PC-3 (cell line): ENCODE measurements around the gene SULT2B1. TPM values are rescaled to one million over a fixed set of nuclear protein-coding genes. Genes with fewer than 3 reads are reported as not detected.

Experiments
- ATAC-seq: fragments of 200-7000 bp; cut with Tn5 transposase; 2 replicates; pipeline ENCODE4 v1.9.1; 2020; ENCODE audit warnings: mild to moderate bottlenecking, moderate library complexity
- BruUV-seq: library from RNA; stranded (reverse); fragments of 400-500 nt; replicated peaks from 2 replicates; lab custom pipeline; 2021; lab: Mats Ljungman, UMichigan
- CTCF ChIA-PET: fragments of 300-600 bp; sonication (Branson Sonifier 250); formaldehyde crosslinking; loops from one replicate; lab custom pipeline; 2022; ENCODE audit warnings: antibody characterized with exemption; lab: Charles Lee
- POLR2A ChIA-PET: fragments of 300-600 bp; sonication (Branson Sonifier 250); formaldehyde crosslinking; loops from one replicate; lab custom pipeline; 2022; ENCODE audit warnings: antibody characterized with exemption; ENCODE audit not compliant: unreplicated experiment; lab: Charles Lee
- DNase-seq: peaks from one replicate; pipeline ENCODE4 v3.0.0-alpha.2; 2015
- H2AFZ ChIP-seq: fragments of 300-600 bp; sonication (generic); 2 replicates; pipeline ENCODE4 v1.6.0; 2016; ENCODE audit warnings: antibody characterized with exemption, low read length
- H3F3A ChIP-seq: fragments of 300-600 bp; sonication (generic); one replicate; pipeline ENCODE4 v1.6.0; 2017; ENCODE audit warnings: antibody characterized with exemption, low read length, control low read depth, mild to moderate bottlenecking; ENCODE audit not compliant: unreplicated experiment
- H3K27ac ChIP-seq: fragments of 300-600 bp; sonication (generic); 2 replicates; pipeline ENCODE4 v1.5.1; 2016; ENCODE audit warnings: mild to moderate bottlenecking, low read length
- H3K27me3 ChIP-seq: fragments of 300-600 bp; sonication (generic); 2 replicates; pipeline ENCODE4 v1.6.1; 2016; ENCODE audit warnings: low read length, mixed read lengths
- H3K36me3 ChIP-seq: fragments of 300-600 bp; sonication (generic); 2 replicates; pipeline ENCODE4 v1.6.1; 2016; ENCODE audit warnings: low read depth, mixed run types, low read length, mixed read lengths
- H3K4me1 ChIP-seq: fragments of 300-600 bp; sonication (generic); 2 replicates; pipeline ENCODE4 v1.5.1; 2016; ENCODE audit warnings: low read length; ENCODE audit not compliant: insufficient read depth
- H3K4me2 ChIP-seq: fragments of 300-600 bp; sonication (generic); 2 replicates; pipeline ENCODE4 v1.6.0; 2016; ENCODE audit warnings: low read length
- H3K4me3 ChIP-seq: fragments of 300-600 bp; sonication (generic); 2 replicates; pipeline ENCODE4 v1.5.1; 2016; ENCODE audit warnings: mild to moderate bottlenecking, low read length, mixed read lengths
- H3K79me2 ChIP-seq: fragments of 300-600 bp; sonication (generic); 2 replicates; pipeline ENCODE4 v1.6.1; 2017; ENCODE audit warnings: low read length, mixed read lengths
- H3K9ac ChIP-seq: fragments of 300-600 bp; sonication (generic); 2 replicates; pipeline ENCODE4 v1.6.0; 2016; ENCODE audit warnings: mild to moderate bottlenecking, low read length
- H3K9me2 ChIP-seq: fragments of 300-600 bp; sonication (generic); replicated peaks from 2 replicates; pipeline ENCODE4 v1.6.1; 2016; ENCODE audit warnings: mixed run types, low read length, mixed read lengths
- H3K9me3 ChIP-seq: fragments of 300-600 bp; sonication (generic); 2 replicates; pipeline ENCODE4 v1.6.1; 2016; ENCODE audit warnings: low read length, mixed read lengths
- H4K20me1 ChIP-seq: fragments of 300-600 bp; sonication (generic); 2 replicates; pipeline ENCODE4 v1.6.1; 2016; ENCODE audit warnings: low read length, mixed read lengths
- EZH2 ChIP-seq: fragments of 300-600 bp; sonication (generic); IDR thresholded peaks from one replicate; pipeline ENCODE4 v1.6.1; 2017; ENCODE audit warnings: antibody characterized with exemption, mild to moderate bottlenecking, low read length; ENCODE audit not compliant: unreplicated experiment
- EZH2phosphoT487 ChIP-seq: fragments of 300-600 bp; sonication (generic); IDR thresholded peaks from 2 replicates; pipeline ENCODE4 v1.6.1; 2018; ENCODE audit warnings: mild to moderate bottlenecking, antibody characterized with exemption, low read length, borderline replicate concordance
- intact Hi-C: fragments of 100-400 bp; cut with micrococcal nuclease; formaldehyde crosslinking; loops from 2 replicates; pipeline ENCODE4 v1.9.0; 2023
- total RNA-seq: library from RNA; depleted of rRNA; stranded (reverse); fragments of >200 nt; gene quantifications from 2 replicates; pipeline ENCODE4 v1.2.3, GENCODE V29; 2014
- TF ChIP-seq, protein P1 (sequence below): fragments of 300-600 bp; sonication (generic); conservative IDR thresholded peaks from 2 replicates; pipeline ENCODE4 v1.5.1; 2017; ENCODE audit warnings: antibody characterized with exemption, low read depth, mild to moderate bottlenecking, low read length

The SULT2B1 gene
- total RNA-seq, 1 experiment from 2014 or later: 6.7 TPM

DNA sequence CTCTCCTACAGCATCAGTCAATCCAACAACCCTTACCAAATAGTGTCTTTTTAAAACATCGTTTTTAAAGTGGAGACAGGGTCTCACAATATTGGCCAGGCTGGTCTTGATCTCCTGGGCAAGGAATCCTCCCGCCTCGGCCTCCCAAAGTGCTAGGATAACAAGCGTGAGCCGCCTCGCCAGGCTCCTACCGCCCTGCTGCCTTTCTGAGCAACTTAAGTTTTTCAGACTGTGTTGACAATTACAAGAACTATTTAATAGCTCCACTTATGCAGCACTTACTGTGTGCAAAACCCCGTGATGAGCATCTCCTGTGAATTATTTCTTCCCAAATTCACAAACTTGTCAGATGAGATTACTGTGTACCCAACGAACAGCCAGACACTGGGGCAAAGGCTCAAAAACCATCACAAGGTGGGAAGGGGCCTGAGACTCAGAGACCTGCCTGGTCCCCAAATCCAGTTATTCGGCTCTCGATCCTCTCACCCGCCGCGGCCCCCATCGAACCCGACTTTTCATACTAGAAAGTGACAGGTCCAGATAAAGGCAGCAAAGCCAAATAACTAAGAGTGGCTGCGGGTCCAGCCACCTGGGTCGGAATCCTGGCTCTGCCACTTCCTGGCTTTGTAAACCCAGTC, 66.4 kb downstream of the SULT2B1 start:
- H3F3A ChIP-seq: no peaks in the 10 kb centered on the region
- TF ChIP-seq, protein P1, sequence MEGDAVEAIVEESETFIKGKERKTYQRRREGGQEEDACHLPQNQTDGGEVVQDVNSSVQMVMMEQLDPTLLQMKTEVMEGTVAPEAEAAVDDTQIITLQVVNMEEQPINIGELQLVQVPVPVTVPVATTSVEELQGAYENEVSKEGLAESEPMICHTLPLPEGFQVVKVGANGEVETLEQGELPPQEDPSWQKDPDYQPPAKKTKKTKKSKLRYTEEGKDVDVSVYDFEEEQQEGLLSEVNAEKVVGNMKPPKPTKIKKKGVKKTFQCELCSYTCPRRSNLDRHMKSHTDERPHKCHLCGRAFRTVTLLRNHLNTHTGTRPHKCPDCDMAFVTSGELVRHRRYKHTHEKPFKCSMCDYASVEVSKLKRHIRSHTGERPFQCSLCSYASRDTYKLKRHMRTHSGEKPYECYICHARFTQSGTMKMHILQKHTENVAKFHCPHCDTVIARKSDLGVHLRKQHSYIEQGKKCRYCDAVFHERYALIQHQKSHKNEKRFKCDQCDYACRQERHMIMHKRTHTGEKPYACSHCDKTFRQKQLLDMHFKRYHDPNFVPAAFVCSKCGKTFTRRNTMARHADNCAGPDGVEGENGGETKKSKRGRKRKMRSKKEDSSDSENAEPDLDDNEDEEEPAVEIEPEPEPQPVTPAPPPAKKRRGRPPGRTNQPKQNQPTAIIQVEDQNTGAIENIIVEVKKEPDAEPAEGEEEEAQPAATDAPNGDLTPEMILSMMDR: no peak
- TF ChIP-seq EZH2phosphoT487 (no peak), EZH2 (no peak)
- no peaks in the 10 kb centered on the region for H3K9me2 ChIP-seq
- CTCF ChIA-PET: interaction anchor here (0.6 kb wide), 1 partner anchor 55 kb away, joined by 3 read pairs; no protein-coding TSS in a partner anchor
- TSS peak; percentile 79 for BruUV-seq
- H4K20me1 ChIP-seq: peaks cover 32% of the 10 kb centered on the region
- peaks cover 27% of the 10 kb centered on the region for H3K4me1 ChIP-seq
- POLR2A ChIA-PET: interaction anchor here (0.5 to 0.6 kb wide), 2 partner anchors 25 to 307 kb away, joined by 5 to 9 read pairs; no protein-coding TSS in a partner anchor
- H3K9ac ChIP-seq: peak overlapping the region; percentile 99
- H3K27ac ChIP-seq: peak overlapping the region; percentile 44
- ATAC-seq (no peak), DNase-seq (no peak)
- H3K4me2 ChIP-seq: peak overlapping the region; percentile 98
- H3K79me2 ChIP-seq: peaks cover 42% of the 10 kb centered on the region
- intact Hi-C loops: no loop called here
- peaks cover 35% of the 10 kb centered on the region for H3K36me3 ChIP-seq
- H3K4me3 ChIP-seq: peak overlapping the region; percentile 100
- H2AFZ ChIP-seq: no peak overlapping the region
- no peaks in the 10 kb centered on the region for H3K27me3 ChIP-seq
- H3K9me3 ChIP-seq: no peaks in the 10 kb centered on the region

DNA sequence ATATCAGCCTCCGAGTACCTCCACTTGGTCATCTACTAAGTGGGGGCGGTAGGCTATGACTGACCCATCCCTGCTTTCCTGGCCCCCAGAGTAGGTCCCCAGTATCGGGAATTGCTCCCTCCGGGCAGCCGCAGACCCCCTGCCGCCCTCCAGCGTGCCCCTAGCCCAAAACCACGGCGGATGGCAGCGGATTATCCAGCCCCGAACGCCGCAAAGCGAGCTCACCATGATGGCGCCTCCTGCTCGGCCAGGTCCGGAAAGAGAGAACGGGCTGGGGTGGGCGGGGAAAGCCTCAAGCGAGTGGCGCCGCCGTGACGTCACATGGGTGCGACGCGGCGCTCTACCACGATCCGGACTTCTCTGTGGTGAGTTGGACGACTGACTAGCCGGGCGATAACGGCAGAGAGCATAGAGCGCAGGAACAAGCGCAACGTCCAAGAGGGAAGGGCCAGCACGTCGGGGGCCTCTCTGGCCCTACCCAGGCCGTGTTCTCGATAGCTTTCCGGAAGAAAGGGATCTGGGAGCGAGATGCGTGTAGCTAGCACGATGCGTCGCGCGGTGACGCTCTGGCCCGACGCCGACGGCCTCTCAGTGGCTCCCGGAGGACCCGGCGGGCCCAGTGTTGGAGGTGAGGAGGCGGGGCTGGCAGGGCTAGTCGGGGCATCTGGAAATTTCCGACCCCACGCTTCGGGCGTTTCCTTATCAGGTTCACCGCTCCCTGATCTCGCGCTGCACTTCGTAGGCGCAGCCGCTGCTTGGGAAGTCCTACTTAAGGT, 67.1 kb downstream of the SULT2B1 start, which contains the start of the genes RPL18 and SPHK2:
TSS of gene RPL18 (minus strand) at position 263 of the 776 bp plus-strand sequence. CDS start at position 228, 35 bp downstream.
TSS of gene SPHK2 (plus strand) at position 591 of the 776 bp plus-strand sequence. CDS start 1,009 bp downstream, outside the sequence.
- DNase-seq: peak; percentile 96
- Histone ChIP-seq H3K4me3 (peak within 1 kb of the TSS; percentile 100), H3F3A (no peaks in the 10 kb centered on the region), H3K9ac (peak within 1 kb of the TSS; percentile 99), H3K27ac (peak within 1 kb of the TSS; percentile 47), H3K27me3 (no peaks in the 10 kb centered on the region), H3K9me2 (no peaks in the 10 kb centered on the region), H3K79me2 (peaks cover 42% of the 10 kb centered on the region), H3K36me3 (peaks cover 35% of the 10 kb centered on the region), H3K4me1 (peaks cover 27% of the 10 kb centered on the region), H4K20me1 (peaks cover 32% of the 10 kb centered on the region), H2AFZ (peak within 1 kb of the TSS; percentile 87), H3K9me3 (no peaks in the 10 kb centered on the region), H3K4me2 (peak within 1 kb of the TSS; percentile 98)
- TF ChIP-seq, protein P1: no peak
- no peak for TF ChIP-seq EZH2phosphoT487
- TF ChIP-seq EZH2: no peak
- intact Hi-C loops: loop anchor here (1.0 kb wide), 1 partner anchor 18 kb away; the partner anchor contains the start of gene DBP
- BruUV-seq: no TSS peak
- ChIA-PET CTCF (interaction anchor here (0.6 kb wide), 1 partner anchor 56 kb away, joined by 3 read pairs; no protein-coding TSS in a partner anchor), POLR2A (interaction anchor here (0.5 to 0.6 kb wide), 7 partner anchors 14 to 1301 kb away, joined by 3 to 9 read pairs (median 5); no protein-coding TSS in a partner anchor)
- ATAC-seq: peak; percentile 91
